HepG2 (cell line): Measurements from ENCODE around the gene SRP68. TPM values are rescaled to one million over a fixed set of nuclear protein-coding genes. Genes with fewer than 3 reads are reported as not detected.
A peak's percentile ranks its signal among the peaks of the same experiment; 100 is the strongest.

Experiments
- ATM ChIP-seq: fragments of 450-650 bp; IDR thresholded peaks from 2 replicates; pipeline ENCODE4 v1.7.1; 2017; ENCODE audit warnings: mild to moderate bottlenecking, borderline replicate concordance
- EEA1 ChIP-seq: sonication (generic); formaldehyde crosslinking; IDR thresholded peaks from 2 replicates; pipeline ENCODE4 v1.5.1; 2020; ENCODE audit warnings: mild to moderate bottlenecking, missing genetic modification reagents, borderline replicate concordance
- HCFC1 ChIP-seq: fragments of 150-350 bp; IDR thresholded peaks from 2 replicates; pipeline ENCODE4 v1.6.1; 2014; ENCODE audit warnings: low read depth, low read length
- HINFP ChIP-seq: sonication (generic); formaldehyde crosslinking; IDR thresholded peaks from 2 replicates; pipeline ENCODE4 v1.4.0; 2020; ENCODE audit warnings: low read depth, mild to moderate bottlenecking, missing genetic modification reagents
- MATR3 ChIP-seq: sonication (generic); formaldehyde crosslinking; IDR thresholded peaks from 2 replicates; pipeline ENCODE4 v1.4.0; 2020; ENCODE audit warnings: missing genetic modification reagents
- MEF2D ChIP-seq: sonication (generic); formaldehyde crosslinking; IDR thresholded peaks from 2 replicates; pipeline ENCODE4 v1.5.1; 2020; ENCODE audit warnings: mild to moderate bottlenecking, missing genetic modification reagents
- MYC ChIP-seq: sonication (generic); formaldehyde crosslinking; IDR thresholded peaks from 2 replicates; pipeline ENCODE4 v1.9.0; 2021; ENCODE audit warnings: missing genetic modification reagents, borderline replicate concordance
- NFRKB ChIP-seq: fragments of 450-650 bp; IDR thresholded peaks from 2 replicates; pipeline ENCODE4 v1.6.1; 2017
- NR2F6 ChIP-seq, 2 experiments: IDR thresholded peaks; 2 replicates each; pipeline ENCODE4 v1.6.1; 2016; ENCODE audit warnings: antibody characterized with exemption in 1 of 2, mild to moderate bottlenecking in 1 of 2
- PREB ChIP-seq: sonication (generic); formaldehyde crosslinking; IDR thresholded peaks from 2 replicates; pipeline ENCODE4 v1.4.0; 2020; ENCODE audit warnings: missing genetic modification reagents
- ZBTB39 ChIP-seq: sonication (generic); formaldehyde crosslinking; IDR thresholded peaks from 2 replicates; pipeline ENCODE4 v1.5.0; 2020; ENCODE audit warnings: missing genetic modification reagents
- ZNF558 ChIP-seq: sonication (generic); formaldehyde crosslinking; IDR thresholded peaks from 2 replicates; pipeline ENCODE4 v1.9.0; 2022; ENCODE audit warnings: mild to moderate bottlenecking, missing genetic modification reagents, borderline replicate concordance
- ZNF639 ChIP-seq: conservative IDR thresholded peaks from 2 replicates; pipeline ENCODE4 v1.6.1; 2018; ENCODE audit warnings: missing genetic modification reagents
- polyA plus RNA-seq, 8 experiments: library from polyadenylated mRNA; depleted of rRNA in 3 of 8; stranded (reverse) in 7 of 8; unstranded in 1 of 8; fragments of >200 nt; fragmentation: Illumina TruSeq in 4 of 8; extraction: Trizol in 4 of 8; gene quantifications; 2 replicates each; pipeline versions ENCODE4 v1.2.1 to v1.2.3, GENCODE V29; 2011 to 2016; ENCODE audit warnings: low read depth in 4 of 8, missing spikeins in 1 of 8, mixed read lengths in 1 of 8; ENCODE audit not compliant: insufficient read depth in 1 of 8
- total RNA-seq, 5 experiments: library from RNA; depleted of rRNA; stranded (reverse); fragments of >200 nt; fragmentation: Illumina TruSeq; extraction: Trizol; gene quantifications; 2 replicates each; pipeline ENCODE4 v1.2.3, GENCODE V29; 2016; ENCODE audit warnings: low read depth in 1 of 5

Gene SRP68
- total and polyA plus RNA-seq, 2 of the 13 experiments (the other 11 are each of a cell fraction or from before 2014, with no cell fraction given): 39.8 to 74.3 TPM

GRCh38 chr17:75996665-75997590 is 75.4 kb downstream of the SRP68 start (continued):
- TF ChIP-seq HINFP (CRISPR knock-in tag) (peak; percentile 77), NR2F6 (IDR thresholded peaks at IDR 0.05) (peak; percentile 76), NR2F6 (CRISPR knock-in tag; IDR thresholded peaks at IDR 0.05) (peak; percentile 81), MEF2D (CRISPR knock-in tag) (peak; percentile 87), MATR3 (no peak), ZNF639 (CRISPR knock-in tag) (no peak), HCFC1 (no peak), MYC (CRISPR knock-in tag) (peak; percentile 83), ZBTB39 (CRISPR knock-in tag) (no peak), ATM (no peak), EEA1 (CRISPR knock-in tag) (no peak), PREB (CRISPR knock-in tag) (no peak), NFRKB (no peak), ZNF558 (CRISPR knock-in tag) (peak; percentile 5; the same call in 1 of the 2 replicates)
